Lower leg skin (tissue), 3 donors: ENCODE results near the gene BNC2.

ENCODE experiments used
- CTCF ChIP-seq, 3 donors: fragments of 450-650 bp; IDR thresholded peaks; one replicate each; pipeline ENCODE4 v1.5.1; 2016; ENCODE audit warnings: antibody characterized with exemption in 3 of 3, mild to moderate bottlenecking in 3 of 3, moderate library complexity in 2 of 3
- POLR2A ChIP-seq, 2 donors: fragments of 450-650 bp; IDR thresholded peaks; one replicate each; pipeline ENCODE4 v1.6.1; 2016 to 2017; ENCODE audit warnings: antibody characterized with exemption in 2 of 2, mild to moderate bottlenecking in 1 of 2, moderate library complexity in 1 of 2

- TF ChIP-seq CTCF (IDR thresholded peaks at IDR 0.05) (no peak), POLR2A (IDR thresholded peaks at IDR 0.05) (no peak)
These were observed 66.8 kb downstream of the BNC2 start for GRCh38 chr9:16803648-16804047.
